Small intestine (tissue), 7 donors: Measurements from ENCODE around the gene KCND3. TPM values are rescaled to one million over a fixed set of nuclear protein-coding genes. Genes with fewer than 3 reads are reported as not detected.

ENCODE experiments used
- DNase-seq, 2 donors: peaks; one replicate each; pipeline versions ENCODE4 v3.0.0 to v3.0.0-alpha.2; 2013
- FAIRE-seq: peaks from 2 replicates; lab custom pipeline; 2012; peaks lifted over from hg19 to GRCh38; lab: Jason Lieb, UNC
- H3K27ac ChIP-seq, 3 donors: one replicate each; pipeline ENCODE4 v1.5.1; 2013; ENCODE audit warnings: low read length in 2 of 3, mild to moderate bottlenecking in 2 of 3, control low read depth in 1 of 3, inconsistent platforms in 1 of 3, low read depth in 1 of 3, moderate library complexity in 1 of 3
- H3K27me3 ChIP-seq, 3 donors: one replicate each; pipeline ENCODE4 v1.6.1; 2013; ENCODE audit warnings: low read length in 3 of 3, inconsistent platforms in 1 of 3; ENCODE audit not compliant: control insufficient read depth in 3 of 3, insufficient read depth in 3 of 3
- H3K36me3 ChIP-seq, 3 donors: one replicate each; pipeline ENCODE4 v1.6.1; 2013; ENCODE audit warnings: low read length in 3 of 3, inconsistent platforms in 1 of 3, low read depth in 1 of 3, mild to moderate bottlenecking in 1 of 3, moderate library complexity in 1 of 3; ENCODE audit not compliant: control insufficient read depth in 3 of 3, insufficient read depth in 2 of 3
- H3K4me1 ChIP-seq, 3 donors: one replicate each; pipeline ENCODE4 v1.6.1; 2013; ENCODE audit warnings: low read length in 2 of 3, inconsistent platforms in 1 of 3, low read depth in 1 of 3, mild to moderate bottlenecking in 1 of 3, moderate library complexity in 1 of 3; ENCODE audit not compliant: control insufficient read depth in 3 of 3, insufficient read depth in 2 of 3
- H3K4me3 ChIP-seq, 3 donors: one replicate each; pipeline ENCODE4 v1.5.1; 2013; ENCODE audit warnings: low read length in 3 of 3, control low read depth in 1 of 3, inconsistent platforms in 1 of 3, low read depth in 1 of 3, mild to moderate bottlenecking in 1 of 3, moderate library complexity in 1 of 3
- H3K9me3 ChIP-seq, 2 donors: one replicate each; pipeline ENCODE4 v1.6.1; 2013; ENCODE audit warnings: low read depth in 1 of 2, low read length in 1 of 2; ENCODE audit not compliant: control insufficient read depth in 2 of 2, insufficient read depth in 1 of 2
- WGBS, 3 donors: extraction: QIAGEN DNeasy Blood & Tissue Kit; methylation state at CpG; one replicate each; pipeline ENCODE4 v1.1.7; 2013; 5-methylcytosine and 5-hydroxymethylcytosine counted together
- polyA plus RNA-seq, 4 donors: library from polyadenylated mRNA; stranded (reverse) in 3 of 4; unstranded in 1 of 4; fragments of 200-250 nt in 3 of 4; fragments of 120-200 nt in 1 of 4; gene quantifications; one replicate each; pipeline versions ENCODE4 v1.2.1 to v1.2.3, GENCODE V29; 2013
- donor health status: healthy with polysubstance abuse.
- donor health status: control.
- donor health status: control.
- donor health status: Bipolar disorder and iron deficiency.
- donor health status: healthy.

KCND3 gene
- polyA plus RNA-seq, 4 donors, result 0.27 to 1.8 (median 0.86) TPM; not detected in 1

GRCh38 chr1:111821121-111821745 lies 168.2 kb downstream of the KCND3 start:
- H3K9me3 ChIP-seq, result no peaks in the 10 kb centered on the region
- 72 to 79% (median 76%) methylated on average over 7 of the region's 7 CpGs for WGBS, 3 donors

GRCh38 chr1:111819566-111820263 lies 169.8 kb downstream of the KCND3 start:
- Histone ChIP-seq H3K27me3 (peaks cover 0 to under 1% (median 0%) of the 10 kb centered on the region in 3 donors), H3K4me1 (no peaks in the 10 kb centered on the region), H3K9me3 (no peaks in the 10 kb centered on the region), H3K36me3 (no peaks in the 10 kb centered on the region), H3K27ac (no peak overlapping the region), H3K4me3 (no peak overlapping the region)
- DNase-seq, result no peak
- no peak for FAIRE-seq
- 76 to 87% (median 82%) methylated on average over 9 of the region's 9 CpGs for WGBS, 3 donors

More at GRCh38 chr1:111821121-111821745, 168.2 kb downstream of the KCND3 start:
- Histone ChIP-seq H3K4me1 (no peaks in the 10 kb centered on the region), H3K27ac (no peak overlapping the region), H3K4me3 (no peak overlapping the region), H3K27me3 (peaks cover 0 to 2% (median 0%) of the 10 kb centered on the region in 3 donors), H3K36me3 (no peaks in the 10 kb centered on the region)
- FAIRE-seq (no peak), DNase-seq (no peak)

- H3K9me3 ChIP-seq, result no peaks in the 10 kb centered on the region
- no peak for FAIRE-seq
- no peaks in the 10 kb centered on the region for H3K27me3 ChIP-seq
These were observed 170.9 kb downstream of the KCND3 start for GRCh38 chr1:111818546-111818945.

GRCh38 chr1:111818081-111818480 lies 171.4 kb downstream of the KCND3 start:
- Histone ChIP-seq H3K27me3 (no peaks in the 10 kb centered on the region), H3K36me3 (no peaks in the 10 kb centered on the region), H3K9me3 (no peaks in the 10 kb centered on the region), H3K4me3 (no peak overlapping the region), H3K4me1 (no peaks in the 10 kb centered on the region), H3K27ac (no peak overlapping the region)
- FAIRE-seq (no peak), DNase-seq (no peak)
- 77 to 92% (median 82%) methylated on average over 4 of the region's 4 CpGs for whole genome bisulfite sequencing, 3 donors

More at GRCh38 chr1:111818546-111818945, 170.9 kb downstream of the KCND3 start:
- no peak overlapping the region for H3K27ac ChIP-seq
- DNase-seq, result no peak
- H3K4me1 ChIP-seq, result no peaks in the 10 kb centered on the region
- WGBS, 3 donors, result 82 to 87% (median 83%) methylated on average over 5 of the region's 5 CpGs
- H3K4me3 ChIP-seq, result no peak overlapping the region
- no peaks in the 10 kb centered on the region for H3K36me3 ChIP-seq

GRCh38 chr1:111814642-111815041 lies 174.8 kb downstream of the KCND3 start:
- H3K9me3 ChIP-seq, result no peaks in the 10 kb centered on the region
- no peaks in the 10 kb centered on the region for H3K36me3 ChIP-seq
- H3K4me3 ChIP-seq, result no peak overlapping the region
- no peak overlapping the region for H3K27ac ChIP-seq
- DNase-seq (no peak), FAIRE-seq (no peak)
- no peaks in the 10 kb centered on the region for H3K27me3 ChIP-seq
- 69 to 86% (median 83%) methylated on average over 3 of the region's 3 CpGs for WGBS, 3 donors
- no peaks in the 10 kb centered on the region for H3K4me1 ChIP-seq

GRCh38 chr1:111814305-111814628 lies 175.2 kb downstream of the KCND3 start:
- H3K36me3 ChIP-seq, result no peaks in the 10 kb centered on the region
- DNase-seq (no peak), FAIRE-seq (no peak)
- no peak overlapping the region for H3K4me3 ChIP-seq
- H3K9me3 ChIP-seq, result no peaks in the 10 kb centered on the region
- WGBS, 3 donors, result 94 to 96% (median 95%) methylated on average over 9 of the region's 9 CpGs
- no peak overlapping the region for H3K27ac ChIP-seq
- no peaks in the 10 kb centered on the region for H3K27me3 ChIP-seq
- H3K4me1 ChIP-seq, result no peaks in the 10 kb centered on the region

GRCh38 chr1:111813440-111814304 lies 175.8 kb downstream of the KCND3 start:
- H3K27me3 ChIP-seq, result no peaks in the 10 kb centered on the region
- no peak overlapping the region for H3K27ac ChIP-seq
- WGBS, 3 donors, result 62 to 76% (median 72%) methylated on average over 16 of the region's 16 CpGs
- no peaks in the 10 kb centered on the region for H3K9me3 ChIP-seq
- H3K36me3 ChIP-seq, result no peaks in the 10 kb centered on the region
- DNase-seq (no peak), FAIRE-seq (no peak)
- no peaks in the 10 kb centered on the region for H3K4me1 ChIP-seq
- no peak overlapping the region for H3K4me3 ChIP-seq

GRCh38 chr1:111812306-111812705 lies 177.2 kb downstream of the KCND3 start:
- FAIRE-seq, result no peak
- Histone ChIP-seq H3K27me3 (no peaks in the 10 kb centered on the region), H3K9me3 (no peaks in the 10 kb centered on the region), H3K36me3 (no peaks in the 10 kb centered on the region), H3K4me1 (no peaks in the 10 kb centered on the region), H3K4me3 (no peak overlapping the region), H3K27ac (no peak overlapping the region)
- 85 to 95% (median 90%) methylated on average over 4 of the region's 4 CpGs for WGBS, 3 donors
- DNase-seq, result no peak
